Mesenchymal stem cell (in vitro differentiated cells and primary cell): ENCODE data around the gene KRTAP10-8.

Experiments used
- DNase-seq: peaks from one replicate; pipeline ENCODE4 v3.0.0-alpha.2; 2013
- H2AFZ ChIP-seq: one replicate; pipeline ENCODE4 v1.6.1; 2013; ENCODE audit warnings: low read depth, mild to moderate bottlenecking, control low read depth, inconsistent platforms, low read length, moderate library complexity
- H2AK5ac ChIP-seq: 2 replicates; pipeline ENCODE4 v1.6.1; 2013; ENCODE audit warnings: low read length, moderate library complexity, mild to moderate bottlenecking, inconsistent platforms; ENCODE audit not compliant: severe bottlenecking
- H2BK120ac ChIP-seq: one replicate; pipeline ENCODE4 v1.6.1; 2013; ENCODE audit warnings: low read depth, mild to moderate bottlenecking, inconsistent platforms, low read length, moderate library complexity
- H2BK12ac ChIP-seq, 2 experiments: one replicate each; pipeline ENCODE4 v1.6.1; 2013; ENCODE audit warnings: inconsistent platforms in 2 of 2, low read length in 2 of 2, mild to moderate bottlenecking in 2 of 2, moderate library complexity in 2 of 2, control low read depth in 1 of 2
- H2BK15ac ChIP-seq: one replicate; pipeline ENCODE4 v1.6.1; 2013; ENCODE audit warnings: mild to moderate bottlenecking, low read depth, inconsistent platforms; ENCODE audit not compliant: poor library complexity, severe bottlenecking
- H2BK5ac ChIP-seq: 2 replicates; pipeline ENCODE4 v1.6.1; 2013; ENCODE audit warnings: low read depth, mild to moderate bottlenecking, low read length, control low read depth, inconsistent platforms; ENCODE audit not compliant: poor library complexity, severe bottlenecking
- H3K14ac ChIP-seq, 2 experiments: one replicate each; pipeline ENCODE4 v1.6.1; 2013; ENCODE audit warnings: inconsistent platforms in 2 of 2, low read length in 2 of 2, control low read depth in 1 of 2, mild to moderate bottlenecking in 1 of 2, moderate library complexity in 1 of 2
- H3K18ac ChIP-seq, 2 experiments: one replicate each; pipeline ENCODE4 v1.6.1; 2013; ENCODE audit warnings: inconsistent platforms in 2 of 2, low read length in 2 of 2, control low read depth in 1 of 2, low read depth in 1 of 2, mild to moderate bottlenecking in 1 of 2
- H3K23ac ChIP-seq, 2 experiments: one replicate each; pipeline ENCODE4 v1.6.1; 2013; ENCODE audit warnings: inconsistent platforms in 2 of 2, low read length in 2 of 2, mild to moderate bottlenecking in 2 of 2, moderate library complexity in 2 of 2, control low read depth in 1 of 2
- H3K27ac ChIP-seq: 2 replicates; pipeline ENCODE4 v1.5.1; 2013; ENCODE audit warnings: mild to moderate bottlenecking, moderate library complexity, low read length, control low read depth, inconsistent platforms; ENCODE audit not compliant: poor library complexity, severe bottlenecking
- H3K27me3 ChIP-seq, 2 experiments: 2 replicates each; pipeline versions ENCODE4 v1.6.1 to v1.7.0; 2013; ENCODE audit warnings: low read length in 2 of 2, mild to moderate bottlenecking in 2 of 2, moderate library complexity in 2 of 2, control low read depth in 1 of 2, inconsistent platforms in 1 of 2; ENCODE audit not compliant: control insufficient read depth in 1 of 2, insufficient read depth in 1 of 2
- H3K36me3 ChIP-seq, 2 experiments: 2 replicates each; pipeline versions ENCODE4 v1.6.1 to v1.7.0; 2013; ENCODE audit warnings: low read length in 2 of 2, control low read depth in 1 of 2, inconsistent platforms in 1 of 2, low read depth in 1 of 2, mild to moderate bottlenecking in 1 of 2; ENCODE audit not compliant: insufficient read depth in 2 of 2, control insufficient read depth in 1 of 2
- H3K4ac ChIP-seq, 2 experiments: one replicate each; pipeline ENCODE4 v1.6.1; 2013; ENCODE audit warnings: inconsistent platforms in 2 of 2, low read length in 2 of 2, mild to moderate bottlenecking in 2 of 2, moderate library complexity in 2 of 2, control low read depth in 1 of 2, low read depth in 1 of 2
- H3K4me1 ChIP-seq: 2 replicates; pipeline ENCODE4 v1.6.1; 2013; ENCODE audit warnings: low read depth, low read length, control low read depth; ENCODE audit not compliant: control insufficient read depth, insufficient read depth
- H3K4me2 ChIP-seq: 2 replicates; pipeline ENCODE4 v1.6.1; 2013; ENCODE audit warnings: low read length, mild to moderate bottlenecking, inconsistent platforms; ENCODE audit not compliant: poor library complexity, severe bottlenecking
- H3K4me3 ChIP-seq, 2 experiments: 2 replicates each; pipeline versions ENCODE4 v1.5.1 to v1.7.0; 2013; ENCODE audit warnings: low read length in 2 of 2, mild to moderate bottlenecking in 2 of 2, control low read depth in 1 of 2, low read depth in 1 of 2; ENCODE audit not compliant: insufficient read depth in 1 of 2
- H3K79me1 ChIP-seq: replicated peaks from 2 replicates; pipeline ENCODE4 v1.6.1; 2013; ENCODE audit warnings: mild to moderate bottlenecking, control low read depth, low read length, inconsistent platforms; ENCODE audit not compliant: poor library complexity, severe bottlenecking
- H3K9ac ChIP-seq: 2 replicates; pipeline ENCODE4 v1.7.0; 2013; ENCODE audit warnings: mild to moderate bottlenecking, low read length, moderate library complexity
- H3K9me3 ChIP-seq: 2 replicates; pipeline ENCODE4 v1.7.0; 2013; ENCODE audit warnings: mild to moderate bottlenecking, low read length; ENCODE audit not compliant: control insufficient read depth
- H4K8ac ChIP-seq: one replicate; pipeline ENCODE4 v1.6.1; 2013; ENCODE audit warnings: inconsistent platforms, mild to moderate bottlenecking, low read length, moderate library complexity
- H4K91ac ChIP-seq: one replicate; pipeline ENCODE4 v1.6.1; 2013; ENCODE audit warnings: mild to moderate bottlenecking, low read length, inconsistent platforms
- WGBS: methylation state at CpG from one replicate; pipeline ENCODE4 v1.1.7; 2013; ENCODE audit warnings: mixed read lengths; 5-methylcytosine and 5-hydroxymethylcytosine counted together

The KRTAP10-8 gene

GRCh38 chr21:44648557-44649311 lies 36.9 kb downstream of the KRTAP10-8 start:
- 90% methylated on average over 33 of the region's 33 CpGs for WGBS
- H3K9ac ChIP-seq, result no peak overlapping the region
- no peak overlapping the region for H2BK120ac ChIP-seq

GRCh38 chr21:44649521-44650100 lies 37.7 kb downstream of the KRTAP10-8 start:
- no peaks in the 10 kb centered on the region for H3K36me3 ChIP-seq

More at GRCh38 chr21:44648557-44649311, 36.9 kb downstream of the KRTAP10-8 start:
- Histone ChIP-seq H3K4me1 (no peaks in the 10 kb centered on the region), H3K18ac (no peak overlapping the region), H3K27me3 (peaks cover 3 to 10% of the 10 kb centered on the region in 2 experiments), H4K91ac (no peak overlapping the region), H3K4me3 (no peak overlapping the region), H2BK15ac (no peak overlapping the region), H2AK5ac (no peak overlapping the region), H3K9me3 (peaks cover 15% of the 10 kb centered on the region), H2BK12ac (no peak overlapping the region), H4K8ac (no peak overlapping the region), H3K4ac (no peak overlapping the region), H3K36me3 (no peaks in the 10 kb centered on the region), H2BK5ac (no peak overlapping the region), H3K23ac (no peak overlapping the region), H3K79me1 (no peaks in the 10 kb centered on the region), H2AFZ (no peak overlapping the region), H3K14ac (no peak overlapping the region), H3K4me2 (no peak overlapping the region), H3K27ac (no peak overlapping the region)
- DNase-seq, result no peak

DNA sequence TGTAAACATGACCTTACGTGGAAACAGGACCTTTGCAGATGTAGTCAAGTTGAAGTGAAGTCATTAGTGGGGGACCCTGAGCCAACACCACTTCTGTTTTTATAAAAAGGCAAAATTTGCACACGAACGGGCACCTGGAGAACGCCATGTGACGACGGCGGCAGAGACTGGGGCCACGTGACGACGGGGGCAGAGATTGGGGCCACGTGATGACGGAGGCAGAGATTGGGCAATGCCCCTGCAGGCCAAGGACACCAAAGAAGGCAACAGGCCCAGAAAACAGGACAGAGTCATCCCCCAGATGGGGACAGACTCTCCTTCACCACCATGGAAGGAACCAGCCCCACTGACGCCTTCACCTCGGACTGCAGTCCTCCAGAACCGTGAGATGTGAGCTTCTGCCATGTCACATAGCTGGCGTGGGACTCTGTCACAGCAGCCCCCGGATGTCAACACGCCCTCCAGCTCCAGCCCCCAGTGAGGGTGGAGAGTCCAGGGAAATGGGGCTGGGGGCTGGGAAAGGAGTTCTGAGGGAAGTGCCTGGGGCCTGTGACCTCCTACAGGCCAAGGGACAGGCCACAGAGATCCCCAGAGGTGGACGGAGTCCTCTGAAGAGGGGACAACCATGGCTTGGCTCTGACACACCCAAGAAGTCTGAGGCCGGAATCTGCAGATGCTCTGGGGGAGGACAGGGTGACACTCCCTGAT lies 38.5 kb downstream of the KRTAP10-8 start:
- 87% methylated on average over 20 of the region's 20 CpGs for WGBS
- Histone ChIP-seq H3K4ac (no peak overlapping the region), H3K4me3 (no peak overlapping the region)

More at GRCh38 chr21:44649521-44650100, 37.7 kb downstream of the KRTAP10-8 start:
- H3K27ac ChIP-seq, result no peak overlapping the region
- H3K4me1 ChIP-seq, result peaks cover 2% of the 10 kb centered on the region
- 86% methylated on average over 18 of the region's 18 CpGs for WGBS
- no peak overlapping the region for H2AFZ ChIP-seq
- peaks cover 6% of the 10 kb centered on the region for H3K9me3 ChIP-seq
- no peak overlapping the region for H3K4me2 ChIP-seq
- no peak overlapping the region for H4K8ac ChIP-seq
- H3K4ac ChIP-seq, result no peak overlapping the region
- H2AK5ac ChIP-seq, result no peak overlapping the region
- H3K27me3 ChIP-seq, result peaks cover 3 to 10% of the 10 kb centered on the region in 2 experiments
- H2BK5ac ChIP-seq, result no peak overlapping the region
- no peak overlapping the region for H4K91ac ChIP-seq
- H3K4me3 ChIP-seq, result no peak overlapping the region
- no peak overlapping the region for H2BK12ac ChIP-seq
- H3K14ac ChIP-seq, result no peak overlapping the region
- no peak overlapping the region for H3K9ac ChIP-seq
- no peak for DNase-seq
- no peak overlapping the region for H2BK120ac ChIP-seq
- no peak overlapping the region for H2BK15ac ChIP-seq
- H3K79me1 ChIP-seq, result no peaks in the 10 kb centered on the region
- H3K23ac ChIP-seq, result no peak overlapping the region
- H3K18ac ChIP-seq, result no peak overlapping the region

More for the DNA sequence above, 38.5 kb downstream of the KRTAP10-8 start:
- Histone ChIP-seq H3K36me3 (no peaks in the 10 kb centered on the region), H3K18ac (no peak overlapping the region), H3K27me3 (peaks cover 3 to 10% of the 10 kb centered on the region in 2 experiments), H3K4me1 (peaks cover 2% of the 10 kb centered on the region), H4K91ac (no peak overlapping the region), H2AK5ac (no peak overlapping the region), H3K4me2 (no peak overlapping the region), H3K79me1 (no peaks in the 10 kb centered on the region), H3K9me3 (no peaks in the 10 kb centered on the region), H2BK15ac (no peak overlapping the region), H3K14ac (no peak overlapping the region), H3K23ac (no peak overlapping the region), H4K8ac (no peak overlapping the region), H3K27ac (no peak overlapping the region), H2BK12ac (no peak overlapping the region), H2BK120ac (no peak overlapping the region), H2BK5ac (no peak overlapping the region), H3K9ac (no peak overlapping the region), H2AFZ (no peak overlapping the region)
- DNase-seq, result no peak
